ENCODE measurements around the gene USP17L19. TPM values are rescaled to one million over a fixed set of nuclear protein-coding genes. Genes with fewer than 3 reads are reported as not detected.

Gene USP17L19
- total RNA-seq, 1 donor from 2014 or later, result not detected

Other genes with a start within 250 kb of the USP17L19 start
- not detected for gene FAM90A26, start 83.0 kb upstream of the USP17L19 start, total RNA-seq
- not detected for gene USP17L10, start 42.7 kb upstream of the USP17L19 start, total RNA-seq
- not detected for gene USP17L11, start 38.0 kb upstream of the USP17L19 start, total RNA-seq
- gene USP17L12, start 33.2 kb upstream of the USP17L19 start, total RNA-seq, result not detected
- gene USP17L13, start 28.5 kb upstream of the USP17L19 start, total RNA-seq, result not detected
- not detected for gene USP17L15, start 19.0 kb upstream of the USP17L19 start, total RNA-seq
- not detected for gene USP17L17, start 9.5 kb upstream of the USP17L19 start, total RNA-seq
- gene USP17L18, start 4.7 kb upstream of the USP17L19 start, total RNA-seq, result not detected
- not detected for gene USP17L20, start 4.7 kb downstream of the USP17L19 start, total RNA-seq
- gene USP17L21, start 9.5 kb downstream of the USP17L19 start, total RNA-seq, result not detected
- not detected for gene USP17L22, start 14.2 kb downstream of the USP17L19 start, total RNA-seq
- not detected for gene USP17L24, start 71.8 kb downstream of the USP17L19 start, total RNA-seq
- gene USP17L25, start 76.5 kb downstream of the USP17L19 start, total RNA-seq, result not detected
- gene USP17L26, start 81.3 kb downstream of the USP17L19 start, total RNA-seq, result not detected
- gene USP17L5, start 86.0 kb downstream of the USP17L19 start, total RNA-seq, result not detected
- gene USP17L27, start 90.8 kb downstream of the USP17L19 start, total RNA-seq, result not detected
- not detected for gene USP17L28, start 95.5 kb downstream of the USP17L19 start, total RNA-seq
- gene USP17L29, start 100.3 kb downstream of the USP17L19 start, total RNA-seq, result not detected
- gene USP17L30, start 109.8 kb downstream of the USP17L19 start, total RNA-seq, result not detected
- gene DEFB131A, start 191.0 kb downstream of the USP17L19 start, total RNA-seq, result not detected